Measurements from ENCODE around the gene YTHDC1.

GRCh38 chr4:68271851-68272357, 78.0 kb downstream of the YTHDC1 start:
- TF ChIP-seq CTCF (IDR thresholded peaks at IDR 0.05), result peak; percentile 44 to 87 (median 83)
- TF ChIP-seq POLR2A (IDR thresholded peaks at IDR 0.05), result no peak
